GM18951 (cell line): ENCODE measurements around the gene CSNK1D.

Experiments
- POLR2A ChIP-seq: IDR thresholded peaks from 4 replicates; pipeline ENCODE4 v1.6.1; 2011; ENCODE audit warnings: mild to moderate bottlenecking; ENCODE audit not compliant: insufficient read length, insufficient read depth; ENCODE audit errors: extremely low read depth
- in situ Hi-C: fragments of 300-500 bp; cut with MboI; formaldehyde crosslinking; loops from one replicate; pipeline ENCODE4 v1.12.0; 2022; ENCODE audit warnings: low sequenced_read_pairs, mixed read lengths, inconsistent platforms; ENCODE audit not compliant: unreplicated experiment

Gene CSNK1D

DNA sequence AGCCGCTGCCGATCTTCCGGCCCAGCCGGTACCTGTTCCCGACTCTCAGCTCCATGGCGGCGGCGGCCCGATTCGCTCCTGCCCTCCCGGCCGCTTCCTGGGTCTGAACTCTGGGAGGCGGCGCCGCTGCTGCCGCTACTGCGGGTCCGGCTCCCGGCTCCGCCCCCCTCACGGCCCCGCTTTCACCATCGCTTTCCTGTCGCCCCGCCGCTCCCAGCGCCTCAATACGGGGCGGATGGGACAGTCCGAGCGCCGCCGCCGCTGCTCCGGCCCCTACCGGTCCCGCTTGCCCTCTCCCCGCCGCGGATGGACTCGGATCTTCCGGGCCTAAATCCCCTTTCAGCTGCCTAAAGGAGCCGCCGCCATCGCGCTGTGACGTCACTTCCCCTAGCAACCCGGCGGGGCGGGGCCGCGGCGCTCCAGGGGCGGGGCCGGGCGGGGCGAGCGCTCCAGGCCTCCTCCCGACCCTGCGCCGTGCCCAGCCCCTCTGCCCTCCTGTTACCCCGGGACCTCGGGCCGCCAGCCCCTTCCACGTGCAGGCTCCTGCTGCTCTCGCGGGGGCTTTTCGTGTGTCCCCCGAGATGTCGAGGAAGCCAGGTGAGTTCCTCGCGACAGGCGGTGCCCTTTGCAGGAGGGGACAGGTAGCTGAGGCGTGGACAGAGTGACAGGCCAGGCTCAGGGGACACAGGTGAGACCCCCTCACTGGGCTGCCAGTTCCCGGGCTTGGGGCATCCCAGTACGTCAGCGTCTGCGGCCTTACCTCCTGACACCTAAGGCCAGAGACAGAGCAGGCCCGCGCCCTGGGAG lies at the start of gene CSNK1D:
CSNK1D (minus strand) TSS at position 374 of the 807 bp plus-strand sequence; CDS start at position 55, 319 bp downstream.
- TF ChIP-seq POLR2A: peak; percentile 78
- in situ Hi-C loops: no loop called here

- no peak for TF ChIP-seq POLR2A
- in situ Hi-C loops: no loop called here
Measured at GRCh38 chr17:82322526-82323453, 49.3 kb upstream of the CSNK1D start.

- TF ChIP-seq POLR2A: no peak
- in situ Hi-C loops: no loop called here
Measured at GRCh38 chr17:82321947-82322466, 48.5 kb upstream of the CSNK1D start.

GRCh38 chr17:82320956-82321927 lies 47.7 kb upstream of the CSNK1D start:
- in situ Hi-C loops: no loop called here

GRCh38 chr17:82320140-82320840 lies 46.8 kb upstream of the CSNK1D start:
- no peak for TF ChIP-seq POLR2A
- in situ Hi-C loops: no loop called here

More at GRCh38 chr17:82320956-82321927, 47.7 kb upstream of the CSNK1D start:
- TF ChIP-seq POLR2A: no peak

DNA sequence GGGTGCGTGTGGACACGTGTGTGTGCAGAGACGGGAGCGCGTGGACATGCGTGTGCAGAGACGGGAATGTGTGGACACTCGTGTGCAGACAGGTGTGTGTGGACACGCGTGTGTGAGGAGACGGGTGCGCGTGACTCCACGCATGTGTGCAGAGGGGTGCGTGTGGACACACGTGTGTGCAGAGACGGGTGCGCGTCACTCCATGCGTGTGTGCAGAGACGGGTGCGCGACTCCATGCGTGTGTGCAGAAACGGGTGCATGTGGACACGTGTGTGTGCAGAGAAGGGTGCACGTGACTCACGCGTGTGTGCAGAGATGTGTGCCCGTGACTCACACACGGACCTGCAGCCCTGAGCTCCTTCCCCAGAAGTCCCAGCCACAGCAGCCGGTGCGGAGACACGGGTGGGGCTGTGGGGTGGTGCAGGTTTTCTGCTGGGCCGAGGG lies 46.1 kb upstream of the CSNK1D start:
- no peak for TF ChIP-seq POLR2A
- in situ Hi-C loops: no loop called here

GRCh38 chr17:82318772-82319606 lies 45.5 kb upstream of the CSNK1D start:
- in situ Hi-C loops: no loop called here
- TF ChIP-seq POLR2A: no peak

GRCh38 chr17:82318169-82318498 lies 44.6 kb upstream of the CSNK1D start:
- in situ Hi-C loops: no loop called here
- TF ChIP-seq POLR2A: no peak

DNA sequence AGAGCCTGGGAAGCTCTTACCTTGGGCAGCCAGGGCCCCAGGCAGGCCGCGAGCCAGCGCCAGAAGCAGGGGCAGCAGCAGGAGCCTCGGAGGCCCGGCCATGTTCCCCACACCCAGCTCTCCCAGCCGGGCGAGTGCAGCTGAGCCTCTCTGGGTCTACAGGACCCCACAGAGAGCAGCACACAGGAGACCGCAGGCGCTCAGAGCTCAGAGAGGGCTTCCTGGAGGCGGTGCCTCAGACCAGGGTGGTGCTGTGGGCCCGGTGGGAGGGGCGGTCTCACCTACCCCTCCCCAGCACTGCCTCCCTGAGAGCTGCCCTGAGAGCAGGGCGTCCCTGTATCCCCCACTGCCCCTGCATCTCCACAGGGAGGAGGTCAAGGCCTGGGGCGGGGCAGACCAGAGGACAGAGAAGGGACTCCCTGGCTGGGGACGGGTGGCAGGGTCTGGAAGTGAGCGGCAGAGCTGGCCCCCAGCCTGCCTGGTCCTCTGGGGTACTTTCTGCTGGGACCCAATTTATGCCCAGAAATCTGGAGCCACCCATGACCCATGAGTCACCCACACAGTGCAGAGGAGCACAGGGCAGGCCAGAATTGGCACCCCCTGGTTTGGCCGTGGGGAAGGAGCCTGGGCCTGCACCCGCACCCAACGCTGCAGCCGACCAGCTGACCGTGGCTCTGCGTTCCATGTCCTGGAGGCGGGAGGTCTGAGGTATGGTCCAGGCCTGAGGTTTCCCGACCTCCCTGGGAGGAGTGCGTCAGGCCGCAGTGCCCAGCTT lies 44.1 kb upstream of the CSNK1D start, which contains the start of gene CD7:
CD7 (minus strand) TSS at position 215 of the 775 bp plus-strand sequence; CDS start at position 102, 113 bp downstream.
- TF ChIP-seq POLR2A: no peak
- in situ Hi-C loops: no loop called here

DNA sequence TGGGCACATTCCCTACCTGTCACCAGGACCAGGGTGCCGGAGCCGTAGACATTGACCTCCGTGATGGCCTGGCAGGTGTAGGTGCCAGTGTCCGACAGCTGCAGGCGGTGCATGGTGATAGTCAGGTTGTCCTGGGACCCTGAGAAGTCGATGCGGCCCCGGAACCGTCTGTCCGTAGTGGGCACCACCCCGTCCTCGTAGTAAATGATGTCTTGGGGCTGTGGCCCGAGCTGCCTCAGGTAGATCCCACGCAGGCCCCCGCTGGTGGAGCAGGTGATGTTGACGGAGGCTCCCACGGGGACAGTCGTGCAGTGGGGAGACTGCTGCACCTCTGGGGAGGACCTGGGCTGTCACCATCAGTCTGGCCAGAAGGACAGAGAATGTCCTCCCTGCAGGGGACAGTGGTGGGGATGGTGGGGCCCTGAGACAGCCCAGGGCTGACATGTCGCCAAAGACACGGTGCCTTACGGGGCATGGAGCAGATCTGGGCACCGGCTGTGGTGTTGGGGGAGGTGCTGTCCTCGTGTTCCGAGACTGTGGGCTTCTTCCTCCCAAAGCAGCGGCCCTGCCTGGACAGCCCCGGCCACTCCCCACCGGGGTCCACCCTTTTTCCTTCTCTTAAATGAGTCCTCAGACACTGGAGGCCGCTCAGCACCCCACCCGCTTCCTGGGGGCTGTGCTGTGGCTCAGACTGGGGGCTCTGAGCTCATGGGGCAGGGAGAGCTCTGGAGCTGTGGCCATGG lies 43.3 kb upstream of the CSNK1D start:
- in situ Hi-C loops: no loop called here
- TF ChIP-seq POLR2A: no peak
